ENCODE data around the gene ACTR5. TPM values are rescaled to one million over a fixed set of nuclear protein-coding genes. Genes with fewer than 3 reads are reported as not detected.

The ACTR5 gene
- total RNA-seq, 1 experiment from 2014 or later = 22.0 TPM

DNA sequence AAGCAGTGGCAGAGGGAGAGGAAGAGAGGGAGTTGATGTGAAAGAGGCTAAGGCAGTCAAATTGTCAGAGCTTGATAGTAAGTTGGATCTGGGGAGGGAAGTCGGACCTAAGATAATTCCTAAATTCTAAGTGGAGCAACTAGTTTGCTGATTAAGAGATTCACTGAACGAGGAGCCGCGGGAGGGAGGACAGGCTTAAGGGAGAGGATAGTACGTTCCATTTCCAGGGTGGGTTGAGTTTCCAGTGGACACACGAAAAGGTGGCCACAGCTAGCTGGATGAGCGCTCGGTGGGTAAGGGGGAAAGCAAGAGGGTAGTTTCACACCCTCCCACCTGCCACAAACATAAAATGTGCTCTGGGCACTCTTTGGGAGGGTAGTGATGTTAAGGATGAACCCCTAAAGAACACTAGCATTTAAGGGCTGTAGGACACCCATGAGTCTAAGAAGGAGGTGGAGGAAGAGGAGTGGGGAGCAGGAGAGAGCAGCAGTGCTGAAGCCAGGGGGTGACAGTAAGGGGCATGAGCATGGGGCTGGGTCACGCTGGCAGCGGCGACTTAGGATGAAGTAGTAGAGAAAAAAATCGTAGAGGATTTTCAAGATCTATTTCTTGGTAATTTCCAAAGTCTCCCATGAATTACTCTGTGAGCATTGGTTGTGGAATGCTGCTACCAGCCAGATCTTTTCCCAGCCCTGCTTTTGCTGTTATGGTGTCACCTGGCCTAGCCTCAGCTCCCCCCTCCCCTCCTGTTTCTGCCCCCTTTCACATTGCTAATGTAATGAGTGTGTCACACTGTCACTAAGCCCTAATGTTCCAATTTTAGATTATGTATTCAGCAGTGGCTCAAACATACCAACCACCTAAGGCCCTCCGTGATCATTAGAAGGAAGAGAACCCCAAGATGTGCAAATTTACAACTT lies 21.4 kb downstream of the ACTR5 start:
- no TSS peak for BruUV-seq (replicated peaks)
- H3K9me2 ChIP-seq (ENCODE audit: insufficient read depth) = no peaks in the 10 kb centered on the region
- no peak for DNase-seq (ENCODE audit: low read depth, low spot score)
- H3K4me1 ChIP-seq (ENCODE audit: control insufficient read depth in 1 of 2, insufficient read depth in 2 of 2, low read length in 2 of 2) = peaks cover 13 to 14% of the 10 kb centered on the region in 2 experiments
- no peak overlapping the region for H3K4me3 ChIP-seq (replicated peaks in 1 of 2; ENCODE audit: low read depth in 1 of 2, low read length in 2 of 2)
- no peak overlapping the region for H3K9ac ChIP-seq (ENCODE audit: low read length)
- no peak for ATAC-seq
- no peak overlapping the region for H2AFZ ChIP-seq (ENCODE audit: low read depth, low read length, poor library complexity, severe bottlenecking)
- no peaks in the 10 kb centered on the region for H4K20me1 ChIP-seq (ENCODE audit: insufficient read depth)
- intact Hi-C loops (cut with micrococcal nuclease) = no loop called here
- H3K4me2 ChIP-seq (ENCODE audit: low read length) = no peak overlapping the region
- no peaks in the 10 kb centered on the region for H3K79me2 ChIP-seq (ENCODE audit: insufficient read depth, low read length)
- RAD21 ChIA-PET (ENCODE audit: low non-redundant PET in 1 of 2, low total read pairs in 2 of 2, uncharacterized antibody in 2 of 2, unreplicated experiment in 2 of 2) = no interaction called here
- H3K9me3 ChIP-seq (ENCODE audit: control insufficient read depth in 1 of 2, insufficient read depth in 1 of 2, low read depth in 1 of 2, low read length in 2 of 2) = no peaks in the 10 kb centered on the region
- CTCF ChIA-PET = no interaction called here
- POLR2A ChIA-PET = no interaction called here
- no peak overlapping the region for H3K27ac ChIP-seq (ENCODE audit: low read depth, low read length)
- no peaks in the 10 kb centered on the region for H3K27me3 ChIP-seq (ENCODE audit: insufficient read depth, low read length)
- H3K36me3 ChIP-seq (ENCODE audit: control insufficient read depth in 1 of 2, insufficient read depth in 2 of 2, low read length in 2 of 2) = peaks cover 56 to 60% of the 10 kb centered on the region in 2 experiments
- TF ChIP-seq RAD21 (IDR thresholded peaks at IDR 0.05; ENCODE audit: low read depth) = no peak

DNA sequence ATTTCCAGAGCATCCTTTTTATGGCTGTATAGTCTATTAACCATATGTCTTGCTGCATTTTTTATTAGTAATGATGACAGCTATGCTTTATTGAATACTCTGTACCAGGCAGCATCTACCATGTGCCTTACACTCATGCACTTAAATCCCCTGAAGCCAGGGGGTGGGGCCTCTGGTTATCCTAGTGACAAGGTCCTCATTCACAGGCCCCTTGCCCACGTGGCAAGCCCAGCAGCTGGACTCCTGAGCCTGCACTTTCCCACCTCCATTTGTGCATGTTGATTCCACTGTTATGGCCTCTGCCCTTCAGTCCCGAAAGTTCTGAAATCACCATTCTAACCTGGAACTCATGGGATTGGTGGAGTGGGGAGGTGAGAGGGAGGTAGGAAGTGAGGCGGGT lies 22.3 kb downstream of the ACTR5 start:
- BruUV-seq (replicated peaks) = no TSS peak
- H3K36me3 ChIP-seq (ENCODE audit: control insufficient read depth in 1 of 2, insufficient read depth in 2 of 2, low read length in 2 of 2) = peaks cover 56 to 60% of the 10 kb centered on the region in 2 experiments
- ATAC-seq = no peak
- no peak overlapping the region for H3K4me3 ChIP-seq (replicated peaks in 1 of 2; ENCODE audit: low read depth in 1 of 2, low read length in 2 of 2)
- no peaks in the 10 kb centered on the region for H3K9me3 ChIP-seq (ENCODE audit: control insufficient read depth in 1 of 2, insufficient read depth in 1 of 2, low read depth in 1 of 2, low read length in 2 of 2)
- intact Hi-C loops (cut with micrococcal nuclease) = no loop called here
- DNase-seq (ENCODE audit: low read depth, low spot score) = no peak
- RAD21 ChIA-PET (ENCODE audit: low non-redundant PET in 1 of 2, low total read pairs in 2 of 2, uncharacterized antibody in 2 of 2, unreplicated experiment in 2 of 2) = no interaction called here
- POLR2A ChIA-PET = no interaction called here
- no peak overlapping the region for H3K9ac ChIP-seq (ENCODE audit: low read length)
- CTCF ChIA-PET = no interaction called here
- no peak overlapping the region for H3K4me2 ChIP-seq (ENCODE audit: low read length)
- H4K20me1 ChIP-seq (ENCODE audit: insufficient read depth) = no peaks in the 10 kb centered on the region
- no peaks in the 10 kb centered on the region for H3K27me3 ChIP-seq (ENCODE audit: insufficient read depth, low read length)
- H2AFZ ChIP-seq (ENCODE audit: low read depth, low read length, poor library complexity, severe bottlenecking) = no peak overlapping the region
- H3K9me2 ChIP-seq (ENCODE audit: insufficient read depth) = no peaks in the 10 kb centered on the region
- H3K4me1 ChIP-seq (ENCODE audit: control insufficient read depth in 1 of 2, insufficient read depth in 2 of 2, low read length in 2 of 2) = peaks cover 10 to 11% of the 10 kb centered on the region in 2 experiments
- H3K27ac ChIP-seq (ENCODE audit: low read depth, low read length) = no peak overlapping the region; the same call in 1 of the 2 replicates
- H3K79me2 ChIP-seq (ENCODE audit: insufficient read depth, low read length) = no peaks in the 10 kb centered on the region
- TF ChIP-seq JUND (IDR thresholded peaks at IDR 0.05) (no peak), RAD21 (IDR thresholded peaks at IDR 0.05; ENCODE audit: low read depth) (no peak), ZNF274 (IDR thresholded peaks at IDR 0.05; ENCODE audit: low read depth, low read length) (no peak), POLR2A (IDR thresholded peaks at IDR 0.05; ENCODE audit: borderline replicate concordance, extremely low read depth, insufficient read depth, insufficient read length) (no peak), SP1 (IDR thresholded peaks at IDR 0.05; ENCODE audit: low read depth) (no peak), EGR1 (IDR thresholded peaks at IDR 0.05; ENCODE audit: low read depth) (no peak), CBX3 (IDR thresholded peaks at IDR 0.05; ENCODE audit: low read depth) (no peak), FOSL1 (IDR thresholded peaks at IDR 0.05; ENCODE audit: low read depth) (no peak), TCF7L2 (IDR thresholded peaks at IDR 0.05; ENCODE audit: borderline replicate concordance, extremely low read depth, insufficient read depth, insufficient read length) (no peak), EZH2phosphoT487 (IDR thresholded peaks at IDR 0.05; ENCODE audit: borderline replicate concordance) (no peak)
- TF ChIP-seq, protein P1, sequence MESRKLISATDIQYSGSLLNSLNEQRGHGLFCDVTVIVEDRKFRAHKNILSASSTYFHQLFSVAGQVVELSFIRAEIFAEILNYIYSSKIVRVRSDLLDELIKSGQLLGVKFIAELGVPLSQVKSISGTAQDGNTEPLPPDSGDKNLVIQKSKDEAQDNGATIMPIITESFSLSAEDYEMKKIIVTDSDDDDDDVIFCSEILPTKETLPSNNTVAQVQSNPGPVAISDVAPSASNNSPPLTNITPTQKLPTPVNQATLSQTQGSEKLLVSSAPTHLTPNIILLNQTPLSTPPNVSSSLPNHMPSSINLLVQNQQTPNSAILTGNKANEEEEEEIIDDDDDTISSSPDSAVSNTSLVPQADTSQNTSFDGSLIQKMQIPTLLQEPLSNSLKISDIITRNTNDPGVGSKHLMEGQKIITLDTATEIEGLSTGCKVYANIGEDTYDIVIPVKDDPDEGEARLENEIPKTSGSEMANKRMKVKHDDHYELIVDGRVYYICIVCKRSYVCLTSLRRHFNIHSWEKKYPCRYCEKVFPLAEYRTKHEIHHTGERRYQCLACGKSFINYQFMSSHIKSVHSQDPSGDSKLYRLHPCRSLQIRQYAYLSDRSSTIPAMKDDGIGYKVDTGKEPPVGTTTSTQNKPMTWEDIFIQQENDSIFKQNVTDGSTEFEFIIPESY (IDR thresholded peaks at IDR 0.05; ENCODE audit: extremely low read depth, insufficient replicate concordance, low read length) = no peak
- TF ChIP-seq, protein P2, sequence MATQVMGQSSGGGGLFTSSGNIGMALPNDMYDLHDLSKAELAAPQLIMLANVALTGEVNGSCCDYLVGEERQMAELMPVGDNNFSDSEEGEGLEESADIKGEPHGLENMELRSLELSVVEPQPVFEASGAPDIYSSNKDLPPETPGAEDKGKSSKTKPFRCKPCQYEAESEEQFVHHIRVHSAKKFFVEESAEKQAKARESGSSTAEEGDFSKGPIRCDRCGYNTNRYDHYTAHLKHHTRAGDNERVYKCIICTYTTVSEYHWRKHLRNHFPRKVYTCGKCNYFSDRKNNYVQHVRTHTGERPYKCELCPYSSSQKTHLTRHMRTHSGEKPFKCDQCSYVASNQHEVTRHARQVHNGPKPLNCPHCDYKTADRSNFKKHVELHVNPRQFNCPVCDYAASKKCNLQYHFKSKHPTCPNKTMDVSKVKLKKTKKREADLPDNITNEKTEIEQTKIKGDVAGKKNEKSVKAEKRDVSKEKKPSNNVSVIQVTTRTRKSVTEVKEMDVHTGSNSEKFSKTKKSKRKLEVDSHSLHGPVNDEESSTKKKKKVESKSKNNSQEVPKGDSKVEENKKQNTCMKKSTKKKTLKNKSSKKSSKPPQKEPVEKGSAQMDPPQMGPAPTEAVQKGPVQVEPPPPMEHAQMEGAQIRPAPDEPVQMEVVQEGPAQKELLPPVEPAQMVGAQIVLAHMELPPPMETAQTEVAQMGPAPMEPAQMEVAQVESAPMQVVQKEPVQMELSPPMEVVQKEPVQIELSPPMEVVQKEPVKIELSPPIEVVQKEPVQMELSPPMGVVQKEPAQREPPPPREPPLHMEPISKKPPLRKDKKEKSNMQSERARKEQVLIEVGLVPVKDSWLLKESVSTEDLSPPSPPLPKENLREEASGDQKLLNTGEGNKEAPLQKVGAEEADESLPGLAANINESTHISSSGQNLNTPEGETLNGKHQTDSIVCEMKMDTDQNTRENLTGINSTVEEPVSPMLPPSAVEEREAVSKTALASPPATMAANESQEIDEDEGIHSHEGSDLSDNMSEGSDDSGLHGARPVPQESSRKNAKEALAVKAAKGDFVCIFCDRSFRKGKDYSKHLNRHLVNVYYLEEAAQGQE (IDR thresholded peaks at IDR 0.05; ENCODE audit: low read depth) = no peak
- TF ChIP-seq, protein P3, sequence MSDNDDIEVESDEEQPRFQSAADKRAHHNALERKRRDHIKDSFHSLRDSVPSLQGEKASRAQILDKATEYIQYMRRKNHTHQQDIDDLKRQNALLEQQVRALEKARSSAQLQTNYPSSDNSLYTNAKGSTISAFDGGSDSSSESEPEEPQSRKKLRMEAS (IDR thresholded peaks at IDR 0.05) = no peak
- TF ChIP-seq, protein P4, sequence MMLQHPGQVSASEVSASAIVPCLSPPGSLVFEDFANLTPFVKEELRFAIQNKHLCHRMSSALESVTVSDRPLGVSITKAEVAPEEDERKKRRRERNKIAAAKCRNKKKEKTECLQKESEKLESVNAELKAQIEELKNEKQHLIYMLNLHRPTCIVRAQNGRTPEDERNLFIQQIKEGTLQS (IDR thresholded peaks at IDR 0.05) = no peak

All from HCT116 (cell line).